H9 (cell line): ENCODE data around the gene JAG1. TPM values are rescaled to one million over a fixed set of nuclear protein-coding genes. Genes with fewer than 3 reads are reported as not detected.

ENCODE experiments used
- DNase-seq: peaks from one replicate; pipeline ENCODE4 v3.0.0-alpha.2; 2017
- H2AFZ ChIP-seq: one replicate; pipeline ENCODE4 v1.6.1; 2013; ENCODE audit warnings: mild to moderate bottlenecking, low read length, control low read depth, moderate library complexity
- H2AK5ac ChIP-seq: 2 replicates; pipeline ENCODE4 v1.6.1; 2013; ENCODE audit warnings: low read length, control low read depth, mixed read lengths; ENCODE audit not compliant: insufficient read length
- H2BK120ac ChIP-seq: one replicate; pipeline ENCODE4 v1.6.1; 2013; ENCODE audit warnings: low read depth, mild to moderate bottlenecking, low read length, control low read depth, inconsistent platforms; ENCODE audit not compliant: poor library complexity, severe bottlenecking
- H2BK12ac ChIP-seq: 2 replicates; pipeline ENCODE4 v1.6.1; 2013; ENCODE audit warnings: low read length, control low read depth, mixed read lengths, low read depth; ENCODE audit not compliant: insufficient read length
- H2BK15ac ChIP-seq: 2 replicates; pipeline ENCODE4 v1.6.1; 2013; ENCODE audit warnings: low read depth, low read length, control low read depth
- H2BK20ac ChIP-seq: one replicate; pipeline ENCODE4 v1.6.1; 2013; ENCODE audit warnings: low read depth, mild to moderate bottlenecking, low read length, control low read depth, inconsistent platforms; ENCODE audit not compliant: poor library complexity, severe bottlenecking
- H2BK5ac ChIP-seq: 2 replicates; pipeline ENCODE4 v1.6.1; 2013; ENCODE audit warnings: low read length, control low read depth, mixed read lengths; ENCODE audit not compliant: insufficient read length
- H3K14ac ChIP-seq: 2 replicates; pipeline ENCODE4 v1.6.1; 2013; ENCODE audit warnings: low read length, control low read depth; ENCODE audit not compliant: insufficient read depth
- H3K18ac ChIP-seq: 2 replicates; pipeline ENCODE4 v1.6.1; 2013; ENCODE audit warnings: low read depth, mild to moderate bottlenecking, mixed read lengths, low read length, control low read depth; ENCODE audit not compliant: insufficient read length
- H3K23ac ChIP-seq: 2 replicates; pipeline ENCODE4 v1.6.1; 2013; ENCODE audit warnings: low read length, control low read depth, mixed read lengths, low read depth; ENCODE audit not compliant: insufficient read length
- H3K23me2 ChIP-seq: 2 replicates; pipeline ENCODE4 v1.6.1; 2013; ENCODE audit warnings: low read depth, mild to moderate bottlenecking, mixed read lengths, low read length, control low read depth; ENCODE audit not compliant: insufficient read length, poor library complexity, severe bottlenecking
- H3K27ac ChIP-seq: 2 replicates; pipeline ENCODE4 v1.5.1; 2013; ENCODE audit warnings: low read length, control low read depth, mixed read lengths, low read depth; ENCODE audit not compliant: insufficient read length
- H3K27me3 ChIP-seq: 2 replicates; pipeline ENCODE4 v1.6.1; 2013; ENCODE audit warnings: low read length, control low read depth, inconsistent platforms; ENCODE audit not compliant: insufficient read depth
- H3K4ac ChIP-seq: 2 replicates; pipeline ENCODE4 v1.6.1; 2013; ENCODE audit warnings: low read depth, mild to moderate bottlenecking, control low read depth, inconsistent platforms, low read length, moderate library complexity
- H3K4me1 ChIP-seq: 2 replicates; pipeline ENCODE4 v1.6.1; 2013; ENCODE audit warnings: low read length, control low read depth, inconsistent platforms; ENCODE audit not compliant: insufficient read depth
- H3K4me2 ChIP-seq: 2 replicates; pipeline ENCODE4 v1.6.1; 2013; ENCODE audit warnings: low read length, control low read depth, mixed read lengths; ENCODE audit not compliant: insufficient read length, insufficient read depth
- H3K56ac ChIP-seq: 2 replicates; pipeline ENCODE4 v1.6.1; 2013; ENCODE audit warnings: low read depth, mild to moderate bottlenecking, mixed read lengths, low read length, control low read depth; ENCODE audit not compliant: insufficient read length
- H3K79me1 ChIP-seq: 2 replicates; pipeline ENCODE4 v1.6.1; 2013; ENCODE audit warnings: low read depth, mild to moderate bottlenecking, moderate library complexity, low read length, control low read depth, inconsistent platforms; ENCODE audit not compliant: insufficient read depth, poor library complexity, severe bottlenecking
- H3K79me2 ChIP-seq: 2 replicates; pipeline ENCODE4 v1.6.1; 2013; ENCODE audit warnings: low read length, control low read depth, inconsistent platforms; ENCODE audit not compliant: insufficient read depth
- H3K9ac ChIP-seq: 2 replicates; pipeline ENCODE4 v1.6.1; 2013; ENCODE audit warnings: low read length, control low read depth, mixed read lengths; ENCODE audit not compliant: insufficient read length; ENCODE audit errors: extremely low read depth
- H3K9me3 ChIP-seq: one replicate; pipeline ENCODE4 v1.6.1; 2013; ENCODE audit warnings: low read depth, low read length, inconsistent platforms; ENCODE audit not compliant: control insufficient read depth
- H3T11ph ChIP-seq: one replicate; pipeline ENCODE4 v1.6.1; 2013; ENCODE audit warnings: mild to moderate bottlenecking, low read length, control low read depth, inconsistent platforms
- H4K20me1 ChIP-seq: one replicate; pipeline ENCODE4 v1.6.1; 2013; ENCODE audit not compliant: control insufficient read depth, insufficient read length, insufficient read depth
- H4K5ac ChIP-seq: 2 replicates; pipeline ENCODE4 v1.6.1; 2013; ENCODE audit warnings: low read depth, mild to moderate bottlenecking, mixed read lengths, low read length, control low read depth; ENCODE audit not compliant: insufficient read length
- H4K8ac ChIP-seq: replicated peaks from 2 replicates; pipeline ENCODE4 v1.6.1; 2013; ENCODE audit warnings: low read length, control low read depth, mixed read lengths, low read depth; ENCODE audit not compliant: insufficient read length
- H4K91ac ChIP-seq: 2 replicates; pipeline ENCODE4 v1.6.1; 2013; ENCODE audit warnings: low read depth, mild to moderate bottlenecking, moderate library complexity, mixed read lengths, low read length, control low read depth; ENCODE audit not compliant: insufficient read length
- H3K27ac Mint-ChIP-seq, 3 experiments: 2 replicates in 2 of 3; 3 replicates in 1 of 3; pipeline ENCODE4 v1.8.0; 2020 to 2021; ENCODE audit warnings: mixed read lengths in 3 of 3, mild to moderate bottlenecking in 1 of 3, moderate library complexity in 1 of 3
- H3K27me3 Mint-ChIP-seq: 2 replicates; pipeline ENCODE4 v1.8.0; 2021; ENCODE audit warnings: low read depth, mild to moderate bottlenecking, moderate library complexity, mixed read lengths
- H3K36me3 Mint-ChIP-seq, 3 experiments: 2 replicates in 2 of 3; 3 replicates in 1 of 3; pipeline ENCODE4 v1.8.0; 2020 to 2021; ENCODE audit warnings: low read depth in 3 of 3, mixed read lengths in 3 of 3; ENCODE audit not compliant: insufficient read depth in 1 of 3
- H3K4me1 Mint-ChIP-seq, 2 experiments: 2 replicates each; pipeline ENCODE4 v1.8.0; 2020; ENCODE audit warnings: mixed read lengths in 2 of 2
- H3K4me3 Mint-ChIP-seq, 2 experiments: 2 replicates in 1 of 2; 3 replicates in 1 of 2; pipeline ENCODE4 v1.8.0; 2020 to 2021; ENCODE audit warnings: mild to moderate bottlenecking in 2 of 2, mixed read lengths in 2 of 2, moderate library complexity in 1 of 2
- H3K9me3 Mint-ChIP-seq, 2 experiments: 2 replicates in 1 of 2; 3 replicates in 1 of 2; pipeline ENCODE4 v1.8.0; 2020; ENCODE audit warnings: mild to moderate bottlenecking in 2 of 2, mixed read lengths in 2 of 2, moderate library complexity in 1 of 2
- CTCF ChIP-seq: fragments of 200-600 bp; sonication (generic); conservative IDR thresholded peaks from 3 replicates; pipeline ENCODE4 v1.8.0; 2021; ENCODE audit warnings: antibody characterized with exemption, mild to moderate bottlenecking
- whole genome bisulfite sequencing: extraction: QIAGEN DNeasy Blood & Tissue Kit; methylation state at CpG from one replicate; pipeline ENCODE4 v1.1.7; 2013; ENCODE audit warnings: missing lambda C conversion rate, low lambda C conversion rate, mixed read lengths; ENCODE audit not compliant: insufficient read length; ENCODE audit errors: extremely low coverage; 5-methylcytosine and 5-hydroxymethylcytosine counted together
- total RNA-seq: library from RNA; stranded (reverse); gene quantifications from 2 replicates; pipeline ENCODE4 v1.2.1, GENCODE V29; 2021

Gene JAG1
- total RNA-seq, 1 experiment from 2014 or later: 58.1 TPM

- peaks cover 8 to 35% (median 15%) of the 10 kb centered on the region in 3 experiments; a peak in 6 of 7 replicates for H3K36me3 Mint-ChIP-seq
- Histone ChIP-seq H3K56ac (no peak overlapping the region), H2BK120ac (no peak overlapping the region), H2BK20ac (no peak overlapping the region), H3K4ac (no peak overlapping the region), H3K79me2 (peaks cover 8% of the 10 kb centered on the region; the same call in 1 of the 2 replicates), H4K5ac (no peak overlapping the region), H3K23ac (no peak overlapping the region), H3T11ph (no peak overlapping the region), H2AFZ (no peak overlapping the region), H3K4me1 (peaks cover 12% of the 10 kb centered on the region), H3K4me2 (peak overlapping the region; percentile 74), H2AK5ac (no peak overlapping the region), H3K79me1 (no peaks in the 10 kb centered on the region), H3K9ac (peak overlapping the region; percentile 46), H3K23me2 (peaks cover 23% of the 10 kb centered on the region), H2BK5ac (no peak overlapping the region), H3K27ac (no peak overlapping the region), H3K9me3 (no peaks in the 10 kb centered on the region), H3K14ac (no peak overlapping the region), H3K27me3 (no peaks in the 10 kb centered on the region), H4K91ac (no peak overlapping the region), H4K20me1 (no peaks in the 10 kb centered on the region), H2BK15ac (no peak overlapping the region), H2BK12ac (no peak overlapping the region), H3K18ac (no peak overlapping the region), H4K8ac (no peak overlapping the region)
- WGBS: no CpG with 5 or more reads among the region's 42 CpGs
- H3K9me3 Mint-ChIP-seq: no peaks in the 10 kb centered on the region
- peaks cover 54 to 57% of the 10 kb centered on the region in 2 experiments for H3K4me1 Mint-ChIP-seq
- TF ChIP-seq CTCF: no peak
- H3K4me3 Mint-ChIP-seq: peak overlapping the region; percentile 85 to 93
- no peaks in the 10 kb centered on the region; the same call in 1 of the 2 replicates for H3K27me3 Mint-ChIP-seq
- peak overlapping the region in 2 of 3 experiments; percentile 49 to 92; a peak in 2 of 7 replicates for H3K27ac Mint-ChIP-seq
- peak; percentile 56 for DNase-seq
Observed at GRCh38 chr20:10671919-10672623, 1.7 kb downstream of the JAG1 start.
